Testis (tissue), 2 donors: ENCODE results near the gene ESRRA.

Experiments
- CTCF ChIP-seq, 3 experiments: fragments of 450-650 bp in 2 of 3; fragments of 200-600 bp in 1 of 3; sonication (generic) in 1 of 3; IDR thresholded peaks; one replicate each; pipeline ENCODE4 v1.5.1; 2016 to 2019; ENCODE audit warnings: antibody characterized with exemption in 3 of 3, mild to moderate bottlenecking in 2 of 3, moderate library complexity in 1 of 3
- POLR2A ChIP-seq: fragments of 450-650 bp; IDR thresholded peaks from one replicate; pipeline ENCODE4 v1.6.1; 2017; ENCODE audit warnings: antibody characterized with exemption, mild to moderate bottlenecking, moderate library complexity

DNA sequence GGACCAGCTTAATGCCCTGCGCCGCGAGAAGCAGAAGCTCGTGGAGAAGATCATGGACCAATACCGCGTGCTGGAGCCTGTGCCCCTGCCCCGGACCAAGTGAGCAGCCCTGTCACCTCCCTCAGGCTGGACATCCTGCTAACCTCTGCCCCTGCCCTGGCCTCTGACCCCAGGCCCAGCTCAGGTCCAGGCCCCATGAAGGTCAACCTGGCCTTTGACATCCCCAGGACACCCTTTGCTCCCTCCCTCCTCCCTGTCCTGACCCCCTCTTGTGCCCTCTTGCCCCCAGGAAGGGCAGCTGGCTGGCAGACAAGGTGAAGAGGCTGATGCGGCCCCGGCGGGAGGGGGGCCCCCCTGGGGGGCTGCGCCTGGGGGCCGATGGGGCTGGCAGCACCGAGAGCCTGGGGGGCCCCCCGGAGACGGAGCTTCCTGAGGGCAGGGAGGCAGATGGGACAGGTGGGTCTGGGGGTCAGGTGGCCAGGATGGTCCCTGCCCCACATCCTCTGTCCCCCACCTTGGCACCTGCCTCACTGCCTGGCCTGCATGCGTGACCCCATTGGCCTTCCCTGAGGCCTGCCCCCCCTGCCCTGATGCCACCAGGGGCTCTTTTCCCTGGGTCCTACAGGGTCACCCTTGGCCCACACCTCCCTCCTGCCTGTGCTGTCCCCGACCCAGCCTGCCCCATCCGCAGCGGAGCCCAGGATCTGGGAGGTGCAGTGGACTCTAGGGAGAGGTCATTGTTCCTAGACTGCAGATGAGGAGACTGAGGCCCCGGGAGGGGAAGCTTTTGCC lies 48.6 kb downstream of the ESRRA start:
- TF ChIP-seq CTCF (IDR thresholded peaks at IDR 0.05) (no peak), POLR2A (no peak)
